IPS-NIHi7 (cell line): ENCODE measurements around the gene SORBS2.
"Not testable (repeated sequence)": the region's sequence is repeated elsewhere in the genome, so short reads cannot be mapped to it uniquely, and the experiment has no call there.

Experiments used
- DNase-seq: peaks from one replicate; pipeline ENCODE4 v3.0.0; 2012; ENCODE audit warnings: mixed read lengths; ENCODE audit errors: extremely low spot score

SORBS2 gene

DNA sequence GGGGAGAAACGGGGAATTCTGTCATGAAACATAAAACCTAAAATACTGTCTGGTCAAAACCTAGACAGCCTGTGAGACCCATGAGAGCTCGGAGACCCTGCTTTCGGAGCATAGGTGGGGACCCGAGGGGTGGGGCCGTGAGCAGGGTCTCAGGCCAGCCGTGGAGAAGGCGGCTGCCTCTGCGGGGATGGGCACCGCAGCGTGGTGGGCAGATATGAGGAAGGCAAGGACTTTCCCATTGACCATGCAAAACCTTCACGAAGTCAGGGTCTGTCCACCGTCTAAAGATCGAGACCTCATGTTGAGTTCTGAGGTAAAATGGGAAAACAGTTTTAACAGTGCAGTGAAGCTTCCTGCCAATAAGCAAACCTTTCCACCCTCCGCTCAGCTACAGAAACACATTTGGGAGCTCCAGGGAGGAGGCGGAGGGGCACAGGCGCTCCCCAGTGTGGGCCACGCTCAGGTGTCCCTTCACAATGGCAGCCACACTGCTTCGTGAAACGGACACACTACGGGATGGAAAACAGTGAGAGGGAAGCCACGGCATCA lies 74.4 kb downstream of the SORBS2 start:
- DNase-seq: no peak

DNA sequence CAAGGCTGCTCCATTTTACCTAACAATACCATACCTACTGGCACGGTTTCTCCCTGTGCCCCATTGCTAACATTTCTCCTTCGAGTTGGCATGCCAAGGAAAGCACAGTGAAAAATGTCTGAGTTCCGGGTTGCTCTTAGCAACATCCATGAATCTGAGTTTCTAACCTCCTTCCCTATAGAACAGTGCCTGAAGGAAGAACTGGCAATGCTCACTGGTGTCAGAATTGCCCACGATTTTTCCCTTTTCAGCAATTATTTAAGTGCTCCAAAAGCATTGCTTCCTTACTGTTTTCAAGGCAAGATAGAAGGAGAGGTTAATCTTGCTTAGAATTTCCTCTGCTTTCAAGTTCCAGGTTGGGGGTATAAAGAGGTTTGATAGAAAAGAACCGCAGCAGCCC lies 75.1 kb downstream of the SORBS2 start:
- no peak for DNase-seq

DNA sequence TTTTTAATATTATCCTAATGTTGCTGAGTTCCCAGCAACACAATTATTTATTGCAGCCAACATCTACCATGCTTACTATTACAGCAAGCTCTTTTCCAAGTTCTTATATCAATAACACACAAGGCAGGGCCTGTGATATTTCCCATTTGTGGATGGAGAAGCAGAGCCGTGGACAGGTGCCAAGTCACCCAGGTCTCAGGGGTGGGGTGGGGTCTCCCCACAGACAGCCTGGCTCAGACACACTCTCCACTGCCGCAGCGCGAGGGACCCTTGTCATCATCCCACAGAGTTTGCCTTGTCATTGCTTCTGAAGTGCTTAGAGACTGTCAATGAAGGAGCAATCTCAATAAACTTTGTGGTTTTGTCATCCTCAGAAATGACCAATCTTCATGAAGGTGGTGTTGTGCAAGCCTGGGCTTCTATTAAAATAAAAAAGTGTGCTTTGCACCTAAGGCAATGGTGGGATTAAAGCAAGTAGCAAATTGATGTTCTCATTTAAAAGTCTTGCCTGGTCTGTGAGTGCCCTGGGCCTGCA lies 76.1 kb downstream of the SORBS2 start:
- DNase-seq: no peak

DNA sequence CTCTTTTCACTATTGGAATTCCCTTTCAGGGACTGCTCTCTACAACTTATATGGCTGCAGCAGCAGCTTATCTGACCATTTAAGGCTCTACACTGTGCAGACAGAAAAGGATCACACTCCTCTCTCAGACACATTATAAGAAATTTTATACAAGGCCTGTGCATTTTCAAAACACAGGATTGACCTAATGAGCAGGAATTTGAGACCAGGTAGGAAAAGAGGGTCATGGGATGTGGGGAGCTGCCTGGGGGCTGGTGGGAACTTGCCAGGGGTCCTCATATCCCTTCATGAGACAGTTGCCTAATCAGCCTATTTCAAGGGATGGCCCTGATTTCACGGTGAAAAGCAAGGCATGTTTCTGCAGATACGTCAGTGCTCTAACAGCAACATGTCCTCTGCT lies 77.1 kb downstream of the SORBS2 start:
- no peak for DNase-seq

DNA sequence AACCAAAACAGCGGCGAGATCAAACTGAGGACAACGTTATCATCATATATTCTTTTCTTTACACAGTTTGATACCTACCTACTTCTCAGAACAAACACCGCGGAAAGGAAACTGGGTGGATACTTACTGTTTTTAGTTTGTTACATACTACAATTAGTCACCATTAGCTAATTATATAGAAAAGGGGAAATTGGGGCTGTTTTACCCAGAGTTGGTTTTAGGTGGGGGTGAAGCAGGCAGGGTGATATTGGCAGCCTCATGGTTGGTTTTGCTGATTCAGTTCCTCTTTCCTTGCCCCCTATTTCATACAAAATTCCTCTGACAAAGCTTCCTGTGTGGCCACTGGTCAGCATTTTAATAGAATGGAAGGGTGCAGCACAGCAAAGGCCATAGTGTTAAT lies 77.8 kb downstream of the SORBS2 start:
- DNase-seq: no peak

DNA sequence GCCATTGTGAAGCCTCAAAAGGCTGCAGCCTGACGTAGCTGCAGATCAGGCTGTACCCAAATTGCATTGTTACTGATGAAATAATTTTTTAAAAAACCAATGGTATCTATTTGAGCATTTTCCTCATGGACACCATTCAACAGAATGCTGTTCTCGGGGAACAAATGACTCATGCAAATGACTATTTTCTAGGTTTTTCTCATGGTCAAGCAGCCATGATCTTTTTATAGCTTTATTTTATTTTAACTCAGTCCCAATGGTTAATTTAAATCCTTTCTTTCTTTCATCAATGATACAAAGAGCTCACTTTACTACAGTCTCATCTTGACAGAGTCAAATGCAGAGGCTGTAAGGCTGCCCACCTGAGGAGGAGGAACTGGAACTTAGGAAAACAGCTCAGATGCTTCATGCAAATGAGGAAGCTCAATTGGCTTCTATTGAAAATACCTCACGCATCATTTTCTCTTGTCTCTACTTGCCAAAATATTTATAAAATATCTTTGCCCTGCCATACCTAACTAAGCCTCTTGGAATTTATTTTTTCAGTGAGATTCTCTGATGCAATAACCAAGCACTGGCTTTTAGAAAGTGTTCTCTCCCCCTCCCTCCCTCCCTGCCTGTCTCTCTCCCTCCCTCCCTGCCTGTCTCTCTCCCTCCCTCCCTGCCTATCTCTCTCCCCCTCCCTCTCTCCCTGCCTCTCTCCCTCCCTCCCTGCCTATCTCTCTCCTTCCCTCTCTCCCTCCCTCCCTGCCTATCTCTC lies 81.0 kb downstream of the SORBS2 start:
- DNase-seq: no peak

DNA sequence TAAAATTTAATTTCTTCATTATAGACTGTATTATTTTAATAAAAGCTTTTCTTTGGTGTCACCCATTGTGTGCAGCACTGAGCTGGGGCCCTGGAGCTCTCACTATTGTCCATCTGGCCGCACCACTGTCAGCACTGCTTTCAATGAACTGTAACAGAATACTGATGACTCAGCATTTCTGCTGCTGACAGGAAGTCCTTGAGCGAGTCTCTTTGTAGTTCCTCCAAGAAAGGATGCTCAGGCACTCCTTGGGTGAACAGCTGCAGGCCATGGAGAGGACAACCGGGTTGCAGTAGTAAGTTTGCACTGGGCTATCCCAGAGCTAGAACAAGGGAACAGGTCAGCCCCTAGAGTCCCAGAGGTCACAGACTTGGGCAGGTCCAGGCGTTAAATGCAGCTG lies 81.6 kb downstream of the SORBS2 start:
- DNase-seq: no peak

DNA sequence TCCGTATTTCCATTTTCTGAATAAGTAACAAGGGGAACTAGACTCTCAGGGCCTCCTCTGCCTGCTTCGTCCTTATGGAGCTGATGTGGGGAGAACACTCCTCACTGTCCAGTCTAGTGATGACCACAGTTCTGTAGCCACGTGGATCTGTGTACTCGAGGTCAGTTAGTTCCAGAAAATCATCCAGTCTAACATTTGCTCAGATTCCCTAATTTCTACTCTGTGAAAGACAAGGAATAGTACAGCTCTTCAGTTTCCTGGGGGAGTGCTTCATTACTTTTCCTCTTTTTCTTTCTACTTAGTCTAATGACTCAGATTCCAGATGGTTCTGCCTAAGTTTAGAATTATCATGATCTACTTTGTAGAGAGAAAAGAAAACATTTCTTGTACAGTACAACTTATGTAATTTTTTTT lies 82.6 kb downstream of the SORBS2 start:
- DNase-seq: no peak

DNA sequence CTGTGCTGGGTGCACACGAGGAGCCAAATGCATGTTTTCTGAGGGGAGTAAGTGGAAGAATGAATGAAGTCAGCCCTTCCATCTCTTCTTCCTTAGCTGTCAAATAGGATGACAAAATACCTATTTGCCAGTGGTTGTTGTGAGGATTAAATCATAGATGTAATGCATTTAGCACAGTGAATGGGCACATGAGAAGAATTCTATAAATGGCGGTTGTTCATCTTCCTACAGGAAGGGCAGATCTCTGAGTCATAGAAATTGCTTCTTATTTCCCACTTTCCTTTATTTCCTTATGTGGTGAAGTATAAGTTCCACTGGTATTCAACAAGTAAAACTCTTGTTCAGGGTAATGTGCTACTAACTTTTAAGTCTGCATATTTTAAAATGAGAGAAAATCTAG lies 83.1 kb downstream of the SORBS2 start:
- DNase-seq: no peak

DNA sequence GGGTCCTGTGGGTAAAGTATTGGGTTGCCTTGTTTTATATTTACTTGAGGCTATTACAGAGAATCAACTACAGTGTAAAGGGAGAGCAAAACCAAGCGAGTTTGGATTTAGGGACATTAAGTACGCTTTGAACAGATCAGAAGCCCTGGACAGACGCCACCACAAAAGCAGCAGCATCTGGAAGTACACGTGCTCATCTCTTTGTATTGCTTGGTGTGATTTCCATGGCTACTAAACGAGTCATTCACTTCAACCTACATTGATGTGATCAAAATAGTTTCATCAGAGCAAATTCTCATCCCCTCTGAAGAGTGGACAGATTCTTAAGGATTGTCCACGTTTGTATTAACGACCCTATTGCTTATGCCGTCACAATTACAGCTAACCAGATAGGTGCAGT lies 85.1 kb downstream of the SORBS2 start:
- no peak for DNase-seq

DNA sequence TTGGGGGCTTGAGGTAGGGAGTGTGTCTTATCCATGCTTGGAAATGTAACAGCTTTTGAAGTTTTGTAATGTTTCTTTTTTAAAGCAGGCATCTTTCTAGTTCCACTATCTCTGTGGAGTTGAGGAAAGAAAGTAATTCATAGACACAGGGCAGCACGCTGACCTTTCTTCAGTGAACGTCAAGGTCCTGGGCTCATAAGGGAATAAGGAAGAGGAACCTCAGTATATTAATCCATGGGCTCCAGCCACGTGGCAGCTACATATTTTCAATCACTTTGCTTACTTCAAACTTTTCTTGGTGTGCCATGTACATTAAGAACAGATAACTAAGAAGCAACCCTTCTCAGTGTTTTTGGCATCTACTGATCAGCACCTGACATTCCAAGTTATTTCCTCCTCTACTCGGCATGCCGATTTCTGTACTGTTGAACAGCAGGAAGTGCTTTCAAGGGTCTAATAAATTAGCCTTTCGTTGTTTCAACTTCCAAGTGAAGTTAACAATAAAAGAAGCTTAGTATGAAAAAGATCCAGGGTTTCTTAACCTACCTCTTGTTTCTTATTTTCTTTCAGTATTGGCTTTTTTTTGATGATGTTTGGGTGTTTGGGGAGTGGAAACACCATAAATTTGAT lies 88.2 kb downstream of the SORBS2 start:
- DNase-seq: no peak

DNA sequence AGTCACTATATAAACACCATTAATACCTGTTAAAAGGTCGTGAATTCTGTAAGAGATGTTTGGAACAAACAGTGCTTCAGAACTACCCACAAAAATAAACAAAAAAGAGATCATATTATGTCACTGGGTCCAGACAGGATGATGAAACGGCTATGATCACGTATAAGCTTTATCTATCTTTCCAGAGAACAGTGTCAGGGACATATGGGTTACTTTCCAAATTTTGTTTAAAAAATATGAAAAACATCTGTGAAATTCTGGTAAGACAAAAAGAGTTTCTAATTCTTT lies 90.0 kb downstream of the SORBS2 start:
- no peak for DNase-seq

DNA sequence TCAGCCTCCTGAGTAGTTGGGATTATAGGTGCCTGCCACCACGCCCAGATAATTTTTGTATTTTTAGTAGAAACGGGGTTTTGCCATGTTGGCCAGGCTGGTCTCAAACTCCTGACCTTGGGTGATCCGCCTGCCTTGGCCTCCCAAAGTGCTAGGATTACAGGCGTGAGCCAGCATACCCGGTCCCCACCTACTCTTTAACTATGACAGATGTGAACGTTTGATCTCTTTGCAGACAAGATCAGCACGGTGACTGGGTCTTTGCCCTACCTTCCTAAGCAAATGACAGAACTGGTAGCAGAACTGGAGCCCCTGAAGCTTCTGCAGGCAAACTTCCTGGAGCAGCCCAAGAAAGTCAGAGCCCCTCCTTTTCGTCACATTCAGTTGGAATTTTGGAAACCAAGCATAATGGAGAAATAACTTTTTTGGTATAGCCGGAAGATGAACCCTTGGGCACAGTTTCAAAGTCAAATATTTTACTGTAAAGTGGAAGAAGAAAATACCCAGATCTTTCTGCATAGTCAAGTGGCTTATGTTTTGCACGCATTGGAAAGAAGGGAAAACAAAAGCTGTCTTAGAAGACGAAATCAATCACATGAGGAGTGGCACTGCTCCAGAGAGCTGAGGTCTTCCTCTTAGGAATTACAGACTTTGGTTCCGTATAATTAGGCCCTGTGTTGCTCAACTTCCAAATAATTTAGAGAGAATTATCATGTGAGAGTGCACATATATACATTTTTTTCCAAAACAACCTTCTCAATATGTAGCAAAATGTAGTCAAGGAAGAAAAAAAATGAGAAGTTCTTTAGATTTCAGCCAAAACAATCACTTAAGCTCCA lies 90.6 kb downstream of the SORBS2 start:
- no peak for DNase-seq

DNA sequence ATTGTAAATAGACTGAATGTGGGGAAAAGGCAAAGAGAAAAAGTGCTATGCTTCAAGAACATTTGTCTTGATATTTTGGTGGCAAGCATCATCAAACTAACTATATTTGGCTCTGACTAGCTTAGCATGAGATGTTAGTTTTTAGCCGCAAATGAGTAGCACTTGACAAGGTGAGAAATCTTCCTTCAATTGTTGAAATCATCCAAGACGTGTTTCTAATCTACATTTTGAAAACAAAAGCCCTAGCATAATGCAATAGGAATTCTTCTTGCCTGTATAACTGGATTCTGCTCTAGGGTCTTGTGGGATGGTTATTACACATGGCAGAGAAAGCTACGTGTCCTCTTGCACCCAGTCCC lies 92.5 kb downstream of the SORBS2 start:
- no peak for DNase-seq

DNA sequence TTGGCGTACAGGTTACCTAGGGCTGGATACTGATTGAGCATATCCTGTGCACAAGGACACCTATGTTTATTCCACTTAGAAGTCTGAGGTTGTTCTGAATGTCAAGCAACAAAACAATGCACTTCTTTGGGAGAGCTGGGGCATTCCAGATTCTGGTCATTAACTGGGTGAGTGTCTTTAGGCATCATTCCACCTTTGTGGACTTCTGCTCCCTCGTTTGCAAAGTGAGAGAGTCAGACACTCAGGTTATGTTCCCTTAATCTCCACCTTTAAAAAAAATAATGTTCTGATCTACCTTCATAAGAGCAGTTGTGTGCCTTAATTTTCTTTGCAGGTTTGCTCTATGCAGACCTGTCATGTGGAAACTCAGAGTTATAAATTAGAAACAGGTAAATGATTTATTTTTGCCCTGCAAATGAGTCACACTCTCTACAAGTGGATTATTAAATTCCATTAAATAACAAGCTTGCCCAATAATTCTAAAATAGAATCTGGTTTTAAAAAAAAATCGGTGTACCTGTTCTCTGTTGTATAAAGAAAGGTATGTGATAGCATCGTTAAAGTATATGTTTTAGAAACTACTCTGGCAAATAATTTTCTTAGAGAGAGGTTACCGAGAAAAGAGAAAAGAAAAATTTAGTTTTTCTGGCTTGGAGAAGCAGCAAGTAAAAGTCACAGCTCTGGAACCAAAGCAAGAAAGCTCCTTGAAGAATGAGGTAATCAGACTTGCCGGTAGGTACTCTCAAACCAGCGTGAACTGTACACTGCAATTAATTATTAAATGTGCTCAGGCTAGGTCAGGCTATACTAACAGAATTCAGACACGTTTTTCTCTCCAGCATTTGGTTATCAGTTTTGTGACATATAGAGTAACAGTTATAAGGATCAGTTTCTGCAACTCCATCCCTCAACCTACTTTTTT lies 93.2 kb downstream of the SORBS2 start:
- DNase-seq: no peak

DNA sequence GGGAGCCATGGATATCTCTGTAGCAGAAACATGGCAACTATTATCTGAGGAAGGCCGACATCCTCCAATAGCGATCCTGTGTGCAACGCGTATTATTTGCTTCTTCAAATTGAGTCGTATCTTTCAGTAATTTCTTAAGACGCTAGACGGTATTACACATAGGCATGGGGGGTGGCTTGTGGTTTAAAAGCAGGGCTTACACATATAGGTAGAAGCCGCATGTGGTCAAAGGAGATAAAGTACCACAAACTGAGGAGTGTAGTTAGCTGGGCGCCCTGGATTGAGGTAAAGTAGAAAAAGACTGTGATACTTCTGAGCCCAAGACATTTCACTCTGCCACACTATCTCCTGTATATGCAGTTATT lies 94.6 kb downstream of the SORBS2 start:
- DNase-seq: no peak

DNA sequence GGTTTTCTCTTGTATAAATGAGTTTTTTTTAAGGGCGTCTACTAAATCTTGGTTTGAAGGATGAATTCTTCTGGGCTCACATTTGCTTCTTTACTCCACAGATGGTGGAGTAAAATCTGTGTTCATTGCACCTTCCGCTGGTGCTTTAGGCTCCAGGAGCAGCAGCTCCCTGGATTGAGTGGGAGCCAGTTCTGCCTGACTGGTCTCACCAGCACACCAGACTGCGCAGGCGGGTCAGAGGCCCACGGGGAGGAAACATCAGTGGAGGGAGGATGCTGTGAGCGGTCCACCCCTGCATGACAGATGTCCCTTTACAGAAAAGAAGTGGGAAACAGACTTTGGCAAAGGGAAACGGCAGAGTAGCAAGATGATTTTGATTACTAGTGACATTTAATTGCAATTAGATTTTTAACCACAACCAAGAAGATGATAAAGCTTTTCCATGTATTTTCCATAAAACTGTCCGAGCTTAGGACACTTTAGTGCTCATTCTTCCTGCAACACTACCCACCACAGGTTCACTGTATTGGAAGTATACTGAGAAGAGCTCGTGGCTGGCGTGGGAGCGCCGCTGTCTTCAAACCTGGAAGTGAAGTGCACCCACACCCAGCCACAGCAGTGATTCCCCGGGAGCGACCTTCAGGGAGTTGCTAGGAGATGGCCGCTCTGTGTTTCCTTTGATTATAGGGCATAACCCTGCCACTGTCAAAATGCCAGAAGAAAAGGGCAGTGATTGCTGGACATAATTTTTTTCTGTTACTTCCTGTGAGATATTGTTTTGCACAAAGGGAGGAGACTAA lies 95.2 kb downstream of the SORBS2 start:
- DNase-seq: no peak

DNA sequence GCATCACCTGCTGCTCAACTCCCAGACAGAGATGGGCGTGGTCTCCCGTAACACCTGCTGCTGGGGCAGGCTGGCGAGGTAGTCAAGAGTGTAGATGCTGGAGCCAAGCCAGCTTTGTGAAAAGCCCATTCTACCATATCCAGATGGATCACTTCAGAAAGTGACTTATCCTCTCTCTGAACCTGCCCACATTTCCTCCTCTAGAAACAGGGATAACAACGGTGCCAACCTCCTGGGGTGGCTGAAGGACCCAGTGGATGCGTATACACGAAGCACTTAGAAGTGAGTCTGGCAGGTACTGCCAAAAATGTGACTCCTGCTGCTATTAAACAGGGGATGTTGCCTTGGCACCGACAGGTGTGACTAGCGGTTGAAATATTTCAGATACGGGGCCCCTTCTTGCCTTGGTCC lies 95.8 kb downstream of the SORBS2 start:
- no peak for DNase-seq

DNA sequence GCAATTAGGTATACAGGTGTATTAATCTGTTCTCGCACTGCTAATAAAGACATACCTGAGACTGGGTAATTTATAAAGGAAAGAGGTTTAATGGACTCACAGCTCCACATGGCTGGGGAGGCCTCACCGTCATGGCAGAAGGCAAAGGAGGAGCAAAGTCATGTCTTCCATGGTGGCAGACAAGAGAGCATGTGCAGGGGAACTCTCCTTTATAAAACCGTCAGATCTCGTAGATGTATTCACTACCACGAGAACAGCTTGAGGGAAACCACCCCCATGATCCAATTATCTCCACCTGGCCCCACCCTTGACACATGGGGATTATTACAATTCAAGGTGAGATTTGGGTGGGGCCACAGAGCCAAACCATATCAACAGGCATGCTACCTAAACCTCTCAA lies 97.5 kb downstream of the SORBS2 start:
- not testable (repeated sequence) for DNase-seq

DNA sequence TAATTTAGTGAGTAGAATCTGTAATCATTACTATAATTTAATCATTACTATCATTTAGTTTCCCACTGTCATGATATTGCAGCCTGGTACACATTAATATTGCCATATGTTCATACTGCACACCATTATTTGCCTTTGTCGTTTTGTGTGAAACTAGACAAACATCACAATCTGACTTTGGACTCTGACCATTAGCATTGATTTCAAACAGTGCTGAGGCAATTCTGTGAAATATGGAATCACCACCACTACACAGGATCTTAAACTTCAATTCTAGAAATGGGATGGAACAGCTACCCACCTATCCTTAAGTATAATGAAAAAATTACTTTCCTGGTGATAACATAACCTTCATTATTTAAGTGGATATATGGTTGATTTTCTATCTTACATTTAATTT lies 98.3 kb downstream of the SORBS2 start:
- no peak for DNase-seq

DNA sequence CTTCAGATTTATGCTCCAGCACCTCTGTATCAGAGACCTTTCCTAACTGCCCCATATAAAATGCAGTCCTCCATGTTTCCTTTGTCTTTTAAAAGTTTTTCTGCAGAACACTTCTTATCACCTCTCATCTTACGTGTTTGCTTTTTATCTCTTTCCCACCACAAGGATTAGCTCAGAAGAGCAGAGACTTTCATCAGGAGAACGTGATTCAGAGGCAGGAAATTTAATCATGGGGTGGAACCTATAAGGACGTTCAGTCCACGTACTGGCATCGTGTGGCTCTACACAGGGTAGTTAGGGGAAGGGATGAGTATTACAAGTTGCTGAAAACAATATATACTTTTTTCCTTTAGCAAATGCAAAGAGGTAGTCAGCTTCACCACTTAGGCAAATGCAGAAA lies 98.7 kb downstream of the SORBS2 start:
- no peak for DNase-seq
